Transverse colon (tissue), 3 donors: ENCODE measurements around the gene KRTCAP2.

Experiments used
- CTCF ChIP-seq, 5 experiments: fragments of 200-600 bp in 3 of 5; fragments of 450-650 bp in 2 of 5; sonication (generic) in 3 of 5; IDR thresholded peaks; 1 replicate in 2 of 5; 2 replicates in 3 of 5; pipeline ENCODE4 v1.5.1; 2016 to 2017; ENCODE audit warnings: antibody characterized with exemption in 5 of 5, inconsistent platforms in 3 of 5, mild to moderate bottlenecking in 2 of 5, moderate library complexity in 1 of 5
- EP300 ChIP-seq: sonication (generic); formaldehyde crosslinking; IDR thresholded peaks from one replicate; pipeline ENCODE4 v1.6.1; 2017; ENCODE audit warnings: antibody characterized with exemption, low read depth
- POLR2A ChIP-seq: fragments of 450-650 bp; IDR thresholded peaks from one replicate; pipeline ENCODE4 v1.6.1; 2016; ENCODE audit warnings: antibody characterized with exemption, mild to moderate bottlenecking, moderate library complexity

- peak in 1 of 5 experiments; percentile 7 for TF ChIP-seq CTCF (IDR thresholded peaks at IDR 0.05)
- no peak for TF ChIP-seq POLR2A
- TF ChIP-seq EP300 = no peak
These were observed 46.5 kb downstream of the KRTCAP2 start for GRCh38 chr1:155126556-155127104.
